NB4 (cell line): ENCODE data around the gene MMP21.

Experiments
- DNase-seq: peaks from one replicate; pipeline ENCODE4 v3.0.0; 2010; ENCODE audit warnings: low read depth
- H3K4me3 ChIP-seq: one replicate; pipeline ENCODE4 v1.5.1; 2011; ENCODE audit warnings: mild to moderate bottlenecking, low read depth, low read length, moderate library complexity
- MAX ChIP-seq: IDR thresholded peaks from 2 replicates; pipeline ENCODE4 v1.6.1; 2011; ENCODE audit warnings: low read depth, low read length
- MYC ChIP-seq: IDR thresholded peaks from 2 replicates; pipeline ENCODE4 v1.6.1; 2011; ENCODE audit warnings: low read depth, low read length
- POLR2A ChIP-seq: IDR thresholded peaks from 2 replicates; pipeline ENCODE4 v1.6.1; 2011; ENCODE audit warnings: mild to moderate bottlenecking; ENCODE audit not compliant: insufficient read length; ENCODE audit errors: extremely low read depth
- TF ChIP-seq, protein P1 (sequence below): IDR thresholded peaks from one replicate; pipeline ENCODE4 v1.5.1; 2012; ENCODE audit warnings: low read depth, low read length

MMP21 gene

DNA sequence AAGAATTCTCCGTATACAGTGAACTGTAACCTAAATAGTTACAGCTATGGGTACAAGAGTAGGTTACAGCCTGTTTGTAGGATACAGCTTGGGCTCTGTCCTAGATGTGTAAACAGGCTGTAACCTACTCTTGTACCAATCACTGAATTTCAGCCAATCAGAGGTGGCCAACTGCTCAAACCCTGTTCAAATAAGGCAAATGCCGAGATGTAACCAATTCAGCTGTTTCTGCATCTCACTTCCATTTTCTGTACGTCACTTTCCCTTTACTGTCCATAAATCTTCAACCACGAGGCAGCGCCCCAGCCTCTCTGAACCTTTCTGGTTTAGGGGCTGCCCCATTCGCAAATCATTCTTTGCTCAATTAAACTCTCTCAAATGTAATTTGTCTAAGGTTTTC, 8.3 kb upstream of the MMP21 start:
- DNase-seq: no peak
- TF ChIP-seq POLR2A (no peak), MYC (no peak), MAX (no peak)
- TF ChIP-seq, protein P1, sequence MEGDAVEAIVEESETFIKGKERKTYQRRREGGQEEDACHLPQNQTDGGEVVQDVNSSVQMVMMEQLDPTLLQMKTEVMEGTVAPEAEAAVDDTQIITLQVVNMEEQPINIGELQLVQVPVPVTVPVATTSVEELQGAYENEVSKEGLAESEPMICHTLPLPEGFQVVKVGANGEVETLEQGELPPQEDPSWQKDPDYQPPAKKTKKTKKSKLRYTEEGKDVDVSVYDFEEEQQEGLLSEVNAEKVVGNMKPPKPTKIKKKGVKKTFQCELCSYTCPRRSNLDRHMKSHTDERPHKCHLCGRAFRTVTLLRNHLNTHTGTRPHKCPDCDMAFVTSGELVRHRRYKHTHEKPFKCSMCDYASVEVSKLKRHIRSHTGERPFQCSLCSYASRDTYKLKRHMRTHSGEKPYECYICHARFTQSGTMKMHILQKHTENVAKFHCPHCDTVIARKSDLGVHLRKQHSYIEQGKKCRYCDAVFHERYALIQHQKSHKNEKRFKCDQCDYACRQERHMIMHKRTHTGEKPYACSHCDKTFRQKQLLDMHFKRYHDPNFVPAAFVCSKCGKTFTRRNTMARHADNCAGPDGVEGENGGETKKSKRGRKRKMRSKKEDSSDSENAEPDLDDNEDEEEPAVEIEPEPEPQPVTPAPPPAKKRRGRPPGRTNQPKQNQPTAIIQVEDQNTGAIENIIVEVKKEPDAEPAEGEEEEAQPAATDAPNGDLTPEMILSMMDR: no peak
- no peak overlapping the region for H3K4me3 ChIP-seq

GRCh38 chr10:125783408-125783807, 7.8 kb upstream of the MMP21 start:
- no peak for DNase-seq
- no peak overlapping the region for H3K4me3 ChIP-seq
- no peak for TF ChIP-seq MAX
- no peak for TF ChIP-seq MYC
- TF ChIP-seq, protein P1: no peak
- no peak for TF ChIP-seq POLR2A

DNA sequence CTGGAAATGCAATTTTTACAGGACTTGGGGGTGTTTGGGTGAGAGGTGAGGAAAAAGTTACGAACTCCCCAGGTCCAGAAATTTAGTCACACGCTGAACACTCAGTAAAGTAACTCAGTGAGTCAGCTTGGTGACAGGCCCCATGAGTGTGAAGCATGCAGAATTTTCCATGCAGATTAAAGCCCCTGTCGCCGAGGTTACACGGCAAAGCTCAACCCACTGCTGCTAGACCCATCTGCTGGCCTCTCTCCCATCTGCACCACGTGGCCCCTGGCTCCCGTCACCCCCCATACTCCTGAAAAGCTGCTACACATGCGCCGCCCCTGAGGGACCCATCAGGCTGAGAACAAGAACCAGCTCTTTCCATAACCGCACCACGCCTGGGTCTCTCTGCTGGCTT, 7.0 kb upstream of the MMP21 start:
- TF ChIP-seq MYC: no peak
- no peak for DNase-seq
- no peak overlapping the region for H3K4me3 ChIP-seq

GRCh38 chr10:125782054-125782453, 6.4 kb upstream of the MMP21 start:
- H3K4me3 ChIP-seq: no peak overlapping the region
- no peak for DNase-seq
- TF ChIP-seq, protein P1: no peak
- TF ChIP-seq MYC (no peak), POLR2A (no peak), MAX (no peak)

- H3K4me3 ChIP-seq: no peak overlapping the region
- no peak for TF ChIP-seq MYC
- TF ChIP-seq, protein P1: no peak
- no peak for TF ChIP-seq MAX
- no peak for TF ChIP-seq POLR2A
- DNase-seq: no peak
These were observed 5.8 kb upstream of the MMP21 start for GRCh38 chr10:125781374-125781773.

- no peak for TF ChIP-seq MAX
- TF ChIP-seq POLR2A: no peak
- TF ChIP-seq, protein P1: no peak
- no peak for TF ChIP-seq MYC
- H3K4me3 ChIP-seq: no peak overlapping the region
- peak; percentile 75 for DNase-seq
These were observed 4.0 kb upstream of the MMP21 start for GRCh38 chr10:125779403-125780327.
